ENCODE data around the gene CCDC106.

Gene CCDC106

GRCh38 chr19:55684946-55685681, 37.1 kb downstream of the CCDC106 start:
- no peak for DNase-seq (ENCODE audit: low spot score)

GRCh38 chr19:55685776-55686175, 37.8 kb downstream of the CCDC106 start:
- no peak for DNase-seq (ENCODE audit: low spot score)

GRCh38 chr19:55686311-55687050, 38.5 kb downstream of the CCDC106 start:
- DNase-seq (ENCODE audit: low spot score), result no peak

GRCh38 chr19:55687281-55688201, 39.5 kb downstream of the CCDC106 start:
- no peak for DNase-seq (ENCODE audit: low spot score)

GRCh38 chr19:55688422-55689218, 40.6 kb downstream of the CCDC106 start:
- DNase-seq (ENCODE audit: low spot score), result peak; percentile 30

GRCh38 chr19:55689411-55690108, 41.5 kb downstream of the CCDC106 start:
- DNase-seq (ENCODE audit: low spot score), result no peak

GRCh38 chr19:55690109-55690768, 42.2 kb downstream of the CCDC106 start:
- peak; percentile 85 for DNase-seq (ENCODE audit: low spot score)

GRCh38 chr19:55690769-55691545, 42.9 kb downstream of the CCDC106 start:
- no peak for DNase-seq (ENCODE audit: low spot score)

- DNase-seq (ENCODE audit: low spot score), result no peak
Observed at GRCh38 chr19:55691561-55692481, 43.8 kb downstream of the CCDC106 start.

- DNase-seq (ENCODE audit: low spot score), result no peak
Observed at GRCh38 chr19:55692681-55693081, 44.7 kb downstream of the CCDC106 start.

- no peak for DNase-seq (ENCODE audit: low spot score)
Observed at GRCh38 chr19:55693336-55693974, 45.4 kb downstream of the CCDC106 start.

GRCh38 chr19:55694241-55694655, 46.2 kb downstream of the CCDC106 start:
- DNase-seq (ENCODE audit: low spot score), result no peak

- no peak for DNase-seq (ENCODE audit: low spot score)
Observed at GRCh38 chr19:55694656-55695491, 46.9 kb downstream of the CCDC106 start.

GRCh38 chr19:55695511-55696290, 47.7 kb downstream of the CCDC106 start:
- no peak for DNase-seq (ENCODE audit: low spot score)

- DNase-seq (ENCODE audit: low spot score), result no peak
Observed at GRCh38 chr19:55696301-55697068, 48.5 kb downstream of the CCDC106 start.

- DNase-seq (ENCODE audit: low spot score), result no peak
Observed at GRCh38 chr19:55697069-55697440, 49.0 kb downstream of the CCDC106 start.

All from kidney tubule cell (primary cell).